Right renal cortex interstitium (tissue), 3 donors: ENCODE results near the gene KCTD17. TPM values are rescaled to one million over a fixed set of nuclear protein-coding genes. Genes with fewer than 3 reads are reported as not detected.

Experiments used
- DNase-seq, 3 donors: peaks; one replicate each; pipeline ENCODE4 v3.0.0-alpha.2; 2013; ENCODE audit warnings: low read depth in 3 of 3, low spot score in 2 of 3
- polyA plus RNA-seq, 3 donors: library from polyadenylated mRNA; unstranded; fragments of 120-200 nt; gene quantifications; one replicate each; pipeline ENCODE4 v1.2.1, GENCODE V29; 2013; ENCODE audit not compliant: insufficient read length in 3 of 3

Gene KCTD17
- polyA plus RNA-seq = 10 to 100 TPM; 22.6 to 26.7 (median 24.5) TPM

- no peak for DNase-seq
Observed at GRCh38 chr22:37051391-37052385, at the start of gene KCTD17. KCTD17 (plus strand) TSS chr22:37051742; CDS start chr22:37051761, 19 bp downstream.

GRCh38 chr22:37001826-37002225, 49.7 kb upstream of the KCTD17 start:
- no peak for DNase-seq

GRCh38 chr22:37002633-37003032, 48.9 kb upstream of the KCTD17 start:
- no peak for DNase-seq

GRCh38 chr22:37007651-37008050, 43.9 kb upstream of the KCTD17 start:
- DNase-seq = no peak

GRCh38 chr22:37008365-37008764, 43.2 kb upstream of the KCTD17 start:
- DNase-seq = no peak

- DNase-seq = no peak
Observed at GRCh38 chr22:37009490-37009889, 42.1 kb upstream of the KCTD17 start.

- DNase-seq = no peak
Observed at GRCh38 chr22:37010174-37010573, 41.4 kb upstream of the KCTD17 start.

- DNase-seq = no peak
Observed at GRCh38 chr22:37010976-37011375, 40.6 kb upstream of the KCTD17 start.

GRCh38 chr22:37011472-37011871, 40.1 kb upstream of the KCTD17 start:
- DNase-seq = no peak

- DNase-seq = no peak
Observed at GRCh38 chr22:37012262-37012904, 39.2 kb upstream of the KCTD17 start.

GRCh38 chr22:37012956-37013355, 38.6 kb upstream of the KCTD17 start:
- DNase-seq = no peak

GRCh38 chr22:37014415-37014806, 37.1 kb upstream of the KCTD17 start:
- no peak for DNase-seq

- no peak for DNase-seq
Observed at GRCh38 chr22:37014835-37015586, 36.5 kb upstream of the KCTD17 start.

GRCh38 chr22:37015587-37015878, 36.0 kb upstream of the KCTD17 start:
- DNase-seq = no peak

- DNase-seq = no peak
Observed at GRCh38 chr22:37016134-37016910, 35.2 kb upstream of the KCTD17 start.

GRCh38 chr22:37017356-37017755, 34.2 kb upstream of the KCTD17 start:
- DNase-seq = no peak

- DNase-seq = no peak
Observed at GRCh38 chr22:37018086-37018814, 33.3 kb upstream of the KCTD17 start.

- peak in 1 of 3 donors; percentile 44 for DNase-seq
Observed at GRCh38 chr22:37018815-37019308, 32.7 kb upstream of the KCTD17 start.

- DNase-seq = peak in 1 of 3 donors; percentile 70
Observed at GRCh38 chr22:37019309-37020191, 32.0 kb upstream of the KCTD17 start, which contains the start of the genes MPST and TST. MPST (plus strand) TSS chr22:37019742; CDS start chr22:37019837, 95 bp downstream. TST (minus strand) TSS chr22:37019447; CDS start chr22:37018732, 715 bp downstream.
